GM18951 (cell line): ENCODE measurements around the gene SAMD11.

Experiments used
- POLR2A ChIP-seq: IDR thresholded peaks from 4 replicates; pipeline ENCODE4 v1.6.1; 2011; ENCODE audit warnings: mild to moderate bottlenecking; ENCODE audit not compliant: insufficient read length, insufficient read depth; ENCODE audit errors: extremely low read depth
- in situ Hi-C: fragments of 300-500 bp; cut with MboI; formaldehyde crosslinking; loops from one replicate; pipeline ENCODE4 v1.12.0; 2022; ENCODE audit warnings: low sequenced_read_pairs, mixed read lengths, inconsistent platforms; ENCODE audit not compliant: unreplicated experiment

SAMD11 gene

DNA sequence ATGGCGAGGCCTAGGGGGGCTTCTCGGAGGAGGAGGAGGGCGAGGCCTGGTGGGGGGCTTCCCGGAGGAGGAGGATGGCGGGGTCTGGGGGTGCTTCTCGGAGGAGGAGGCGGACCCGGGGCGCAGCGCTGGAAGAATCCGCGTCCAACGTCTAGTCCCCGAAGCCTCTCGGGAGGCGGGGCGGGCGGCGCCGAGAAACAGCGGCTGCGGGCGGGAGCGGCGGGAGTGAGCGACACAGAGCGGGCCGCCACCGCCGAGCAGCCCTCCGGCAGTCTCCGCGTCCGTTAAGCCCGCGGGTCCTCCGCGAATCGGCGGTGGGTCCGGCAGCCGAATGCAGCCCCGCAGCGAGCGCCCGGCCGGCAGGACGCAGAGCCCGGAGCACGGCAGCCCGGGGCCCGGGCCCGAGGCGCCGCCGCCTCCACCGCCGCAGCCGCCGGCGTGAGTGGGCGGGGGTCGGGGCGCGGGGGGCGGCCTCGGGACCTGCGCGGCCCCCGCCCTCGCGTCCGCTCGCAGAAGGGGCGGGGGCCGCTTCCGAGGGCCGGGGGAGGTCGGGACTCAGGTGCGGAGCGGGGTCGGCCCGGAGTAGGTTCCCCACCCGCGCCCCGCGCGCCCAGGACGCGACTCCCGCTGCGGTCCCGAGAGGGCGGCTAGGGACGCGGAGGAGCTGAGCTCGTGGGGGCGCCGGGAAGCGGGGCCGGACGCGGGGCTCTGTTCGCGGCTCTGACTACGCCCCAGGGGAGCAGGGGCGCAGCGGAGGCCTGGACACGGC lies 36.8 kb downstream of the SAMD11 start, which contains the start of gene KLHL17:
Gene KLHL17, plus strand, starts transcription at position 222 of the 769 bp plus-strand sequence. Its CDS starts 110 bp downstream, at position 332.
- in situ Hi-C loops, result no loop called here
- TF ChIP-seq POLR2A, result peak; percentile 59

GRCh38 chr1:961132-961669 lies 37.5 kb downstream of the SAMD11 start:
- TF ChIP-seq POLR2A, result no peak
- in situ Hi-C loops, result no loop called here

DNA sequence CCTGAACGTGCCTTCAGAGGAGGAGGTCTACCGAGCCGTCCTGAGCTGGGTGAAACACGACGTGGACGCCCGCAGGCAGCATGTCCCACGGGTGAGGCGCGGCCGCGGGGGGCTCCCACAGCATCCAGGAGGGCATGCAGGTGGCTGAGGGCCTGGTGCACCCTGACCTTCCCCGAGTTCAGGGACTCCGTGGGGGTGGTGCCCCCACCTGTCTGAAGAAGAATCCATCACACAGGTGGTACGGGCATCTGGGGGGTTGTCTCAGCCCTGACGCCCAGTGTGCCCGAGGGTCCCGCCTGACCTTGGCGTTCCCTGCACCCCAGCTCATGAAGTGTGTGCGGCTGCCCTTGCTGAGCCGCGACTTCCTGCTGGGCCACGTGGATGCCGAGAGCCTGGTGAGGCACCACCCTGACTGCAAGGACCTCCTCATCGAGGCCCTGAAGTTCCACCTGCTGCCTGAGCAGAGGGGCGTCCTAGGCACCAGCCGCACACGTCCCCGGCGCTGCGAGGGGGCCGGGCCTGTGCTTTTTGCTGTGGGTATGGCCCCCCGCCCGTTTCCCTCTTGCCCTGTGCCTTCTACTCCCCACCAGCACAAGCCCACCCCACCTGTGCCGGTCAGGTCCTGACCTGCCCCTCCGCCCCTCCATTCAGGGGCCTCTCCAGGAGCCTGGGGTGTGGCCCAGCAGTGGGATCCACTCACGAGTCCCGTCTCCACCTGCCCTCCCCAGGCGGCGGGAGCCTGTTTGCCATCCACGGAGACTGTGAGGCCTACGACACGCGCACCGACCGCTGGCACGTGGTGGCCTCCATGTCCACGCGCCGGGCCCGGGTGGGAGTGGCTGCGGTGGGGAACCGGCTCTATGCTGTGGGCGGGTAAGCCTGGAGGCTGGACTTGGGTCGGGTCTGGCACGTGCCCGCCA lies 38.9 kb downstream of the SAMD11 start:
- no peak for TF ChIP-seq POLR2A

GRCh38 chr1:963301-963651 lies 39.6 kb downstream of the SAMD11 start:
- TF ChIP-seq POLR2A, result no peak
- in situ Hi-C loops, result no loop called here

More for the DNA sequence above, 38.9 kb downstream of the SAMD11 start:
- in situ Hi-C loops, result no loop called here

DNA sequence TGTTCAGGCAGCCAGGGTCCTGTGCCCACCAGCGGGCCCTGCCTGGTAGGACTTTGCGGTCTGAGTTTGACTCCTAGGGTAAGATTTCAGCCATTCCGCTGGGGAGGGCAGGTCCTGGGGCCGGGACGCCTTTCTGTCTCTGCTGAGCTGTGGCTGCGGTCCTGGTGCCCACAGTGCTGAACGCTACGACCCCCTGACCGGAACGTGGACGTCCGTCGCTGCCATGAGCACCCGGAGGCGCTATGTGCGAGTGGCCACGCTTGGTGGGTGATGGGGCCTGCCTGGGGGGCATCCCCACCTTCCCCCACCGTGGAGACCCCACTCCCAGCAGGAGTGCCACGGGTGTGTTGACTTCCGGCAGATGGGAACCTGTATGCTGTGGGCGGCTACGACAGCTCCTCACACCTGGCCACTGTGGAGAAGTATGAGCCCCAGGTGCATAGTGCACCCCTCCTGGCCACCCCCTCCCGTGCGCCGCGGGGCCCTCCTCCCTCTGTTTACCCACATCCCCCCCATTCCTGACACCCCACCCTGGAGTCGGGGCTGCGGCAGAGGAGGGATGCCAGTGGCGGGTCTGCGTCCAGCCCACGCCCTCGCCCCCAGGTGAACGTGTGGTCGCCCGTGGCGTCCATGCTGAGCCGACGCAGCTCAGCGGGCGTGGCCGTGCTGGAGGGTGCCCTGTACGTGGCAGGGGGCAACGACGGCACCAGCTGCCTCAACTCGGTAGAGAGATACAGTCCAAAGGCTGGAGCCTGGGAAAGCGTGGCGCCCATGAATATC lies 40.2 kb downstream of the SAMD11 start:
- in situ Hi-C loops, result no loop called here
- no peak for TF ChIP-seq POLR2A

- in situ Hi-C loops, result no loop called here
- no peak for TF ChIP-seq POLR2A
Observed at GRCh38 chr1:964691-965525, 41.2 kb downstream of the SAMD11 start.

GRCh38 chr1:965526-966134 lies 41.9 kb downstream of the SAMD11 start:
- in situ Hi-C loops, result no loop called here
- TF ChIP-seq POLR2A, result no peak

DNA sequence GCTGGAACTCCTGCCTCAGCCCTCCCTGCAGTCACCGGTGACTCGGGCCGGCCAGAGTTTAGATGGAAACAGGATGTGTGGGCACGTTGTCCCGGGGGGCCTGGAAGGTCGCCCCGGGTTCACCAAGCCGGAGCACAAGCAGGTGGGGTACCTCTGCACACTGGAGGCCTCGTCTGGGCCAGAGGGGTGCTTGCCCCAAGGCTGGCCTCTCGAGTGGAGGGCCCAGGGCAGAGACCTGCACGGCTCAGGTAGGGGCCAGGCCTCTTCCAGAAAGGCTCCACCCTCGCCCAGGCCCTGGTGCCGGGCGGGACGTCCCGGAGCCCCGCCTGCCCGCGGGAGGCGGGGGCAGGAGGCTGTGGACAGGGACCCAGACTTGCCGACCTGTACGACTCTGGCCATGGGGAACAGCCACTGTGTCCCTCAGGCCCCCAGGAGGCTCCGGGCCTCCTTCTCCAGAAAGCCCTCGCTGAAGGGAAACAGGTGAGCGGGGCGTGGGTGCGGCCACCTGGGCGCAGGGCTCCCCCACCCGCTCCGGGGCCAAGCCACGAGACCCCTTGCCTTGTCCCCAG lies 42.5 kb downstream of the SAMD11 start, which contains the start of gene PLEKHN1:
Gene PLEKHN1, plus strand, starts transcription at position 348 of the 569 bp plus-strand sequence. Its CDS starts 50 bp downstream, at position 398.
- no peak for TF ChIP-seq POLR2A
- in situ Hi-C loops, result no loop called here

DNA sequence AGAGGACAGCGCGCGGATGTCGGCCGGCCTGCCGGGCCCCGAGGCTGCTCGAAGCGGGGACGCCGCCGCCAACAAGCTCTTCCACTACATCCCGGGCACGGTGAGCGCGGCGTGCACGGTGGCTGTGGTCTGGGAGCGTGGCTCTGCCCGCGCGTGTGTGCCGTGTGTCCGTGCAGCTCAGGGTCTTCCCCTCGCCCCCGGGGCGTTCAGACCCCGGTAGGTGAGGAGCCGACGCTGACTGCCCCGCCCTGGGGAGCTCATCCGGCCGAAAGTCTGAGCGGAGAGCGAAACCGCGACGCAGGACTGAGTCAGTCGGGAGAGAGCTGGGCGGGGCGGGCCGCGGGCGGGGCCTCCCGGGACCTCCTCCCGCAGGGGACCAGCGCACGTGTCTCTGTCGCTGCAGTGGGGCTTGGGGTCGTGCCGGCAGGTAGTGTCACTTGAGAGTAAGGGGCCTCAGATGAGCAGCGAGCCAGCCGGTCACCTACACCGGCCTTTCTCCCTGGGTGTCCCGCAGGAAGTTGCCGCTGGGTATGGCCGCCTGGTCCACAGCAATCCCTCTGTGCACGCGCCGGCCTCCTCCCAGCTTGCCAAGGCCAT lies 43.1 kb downstream of the SAMD11 start:
- in situ Hi-C loops, result no loop called here
- peak; percentile 63 for TF ChIP-seq POLR2A

DNA sequence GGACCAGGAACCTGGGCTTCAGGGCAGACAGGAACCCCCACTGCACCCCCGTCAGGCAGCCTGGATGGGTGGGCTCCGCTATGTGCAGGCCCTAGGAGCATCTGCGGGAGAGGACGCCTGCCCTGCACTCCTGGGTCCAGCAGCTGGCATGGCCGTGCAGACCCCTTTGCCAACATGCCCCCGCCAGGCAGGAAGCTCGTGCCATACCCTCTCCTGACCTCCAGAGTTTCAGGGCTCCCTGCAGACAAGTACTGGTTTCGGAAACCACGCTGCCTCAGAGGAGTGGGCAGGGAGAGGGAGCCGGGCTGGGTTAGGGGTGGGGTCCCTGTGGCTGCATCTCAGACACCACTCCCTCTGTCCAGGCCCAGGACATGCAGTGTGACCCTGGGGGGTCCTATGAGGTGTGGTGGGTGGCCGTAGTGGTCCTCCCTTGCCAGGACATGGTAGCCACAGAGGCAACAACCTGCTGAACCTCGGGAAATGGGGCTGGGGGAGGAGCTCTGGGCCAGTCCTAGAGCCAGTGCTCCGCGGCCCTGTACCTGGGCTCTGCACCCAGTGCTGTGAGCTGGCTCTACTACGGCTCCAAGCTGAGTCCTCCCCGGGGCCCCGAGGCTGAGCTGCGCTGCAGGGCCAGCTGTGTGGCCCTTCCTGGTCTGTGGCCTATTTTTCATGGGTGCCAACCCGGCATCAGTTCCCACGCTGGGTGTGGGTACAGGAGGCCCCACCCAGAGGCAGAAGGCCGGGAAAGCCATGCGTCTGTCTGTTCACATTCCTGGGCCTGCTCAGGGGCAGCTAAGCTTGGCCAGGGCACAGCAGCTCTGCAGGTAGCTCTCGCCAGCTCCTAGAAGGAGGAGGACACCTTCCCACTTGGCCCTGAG lies 44.0 kb downstream of the SAMD11 start:
- no peak for TF ChIP-seq POLR2A
- in situ Hi-C loops, result no loop called here
